Lung (tissue), 12 donors: ENCODE measurements around the gene BICDL2. TPM values are rescaled to one million over a fixed set of nuclear protein-coding genes. Genes with fewer than 3 reads are reported as not detected.

ENCODE experiments used
- ATAC-seq: fragments of 200-7000 bp; cut with Tn5 transposase; one replicate; pipeline ENCODE4 v1.9.1; 2020; ENCODE audit warnings: moderate number of reproducible peaks; ENCODE audit not compliant: insufficient read depth, low FRiP score
- DNase-seq, 3 donors: peaks; one replicate each; pipeline ENCODE4 v3.0.0-alpha.2; 2013 to 2017
- H3K27ac ChIP-seq, 2 donors: one replicate each; pipeline ENCODE4 v1.5.1; 2013; ENCODE audit warnings: mild to moderate bottlenecking in 2 of 2, moderate library complexity in 2 of 2, control low read depth in 1 of 2, inconsistent platforms in 1 of 2, low read depth in 1 of 2, low read length in 1 of 2
- H3K27me3 ChIP-seq, 3 donors: one replicate each; pipeline ENCODE4 v1.5.1; 2013; ENCODE audit warnings: low read length in 2 of 3; ENCODE audit not compliant: control insufficient read depth in 3 of 3, insufficient read depth in 3 of 3
- H3K36me3 ChIP-seq, 4 donors: one replicate each; pipeline ENCODE4 v1.5.1; 2013; ENCODE audit warnings: low read length in 4 of 4, mild to moderate bottlenecking in 1 of 4, moderate library complexity in 1 of 4; ENCODE audit not compliant: control insufficient read depth in 4 of 4, insufficient read depth in 4 of 4
- H3K4me1 ChIP-seq, 5 donors: one replicate each; pipeline ENCODE4 v1.5.1; 2013; ENCODE audit warnings: low read length in 5 of 5, mild to moderate bottlenecking in 2 of 5, moderate library complexity in 1 of 5; ENCODE audit not compliant: control insufficient read depth in 5 of 5, insufficient read depth in 5 of 5
- H3K4me3 ChIP-seq: one replicate; pipeline ENCODE4 v1.5.1; 2013; ENCODE audit warnings: mild to moderate bottlenecking, control low read depth, moderate library complexity
- H3K9ac ChIP-seq, 2 donors: one replicate each; pipeline ENCODE4 v1.5.1; 2013; ENCODE audit warnings: low read length in 2 of 2, control low read depth in 1 of 2; ENCODE audit not compliant: insufficient read depth in 1 of 2
- H3K9me3 ChIP-seq, 4 donors: one replicate each; pipeline ENCODE4 v1.5.1; 2013; ENCODE audit warnings: low read length in 3 of 4, mild to moderate bottlenecking in 1 of 4, moderate library complexity in 1 of 4; ENCODE audit not compliant: control insufficient read depth in 4 of 4, insufficient read depth in 3 of 4
- WGBS, 2 donors: extraction: QIAGEN DNeasy Blood & Tissue Kit; methylation state at CpG; one replicate each; pipeline ENCODE4 v1.1.7; 2013; 5-methylcytosine and 5-hydroxymethylcytosine counted together
- polyA plus RNA-seq, 2 donors: library from polyadenylated mRNA; stranded (reverse); fragments of 200-250 nt; gene quantifications; one replicate each; pipeline ENCODE4 v1.2.1, GENCODE V29; 2013
- total RNA-seq, 2 donors: library from RNA; depleted of rRNA in 1 of 2; stranded (reverse); fragments of >200 nt in 1 of 2; gene quantifications; one replicate each; pipeline ENCODE4 v1.2.1, GENCODE V29; 2014 to 2021
- TF ChIP-seq, protein P1 (sequence below): IDR thresholded peaks from 2 replicates; pipeline ENCODE4 v1.5.1; 2012; ENCODE audit warnings: mild to moderate bottlenecking; ENCODE audit errors: control extremely low read depth, extremely low read depth
- donor health status: control.
- donor health status: control.
- donor health status: Bipolar disorder and iron deficiency.
- donor health status: healthy.
- donor health status: DM: yes; HTN: yes; CAD: no.

The BICDL2 gene
- total and polyA plus RNA-seq, 4 donors: 12.7 to 24.4 (median 16.5) TPM

DNA sequence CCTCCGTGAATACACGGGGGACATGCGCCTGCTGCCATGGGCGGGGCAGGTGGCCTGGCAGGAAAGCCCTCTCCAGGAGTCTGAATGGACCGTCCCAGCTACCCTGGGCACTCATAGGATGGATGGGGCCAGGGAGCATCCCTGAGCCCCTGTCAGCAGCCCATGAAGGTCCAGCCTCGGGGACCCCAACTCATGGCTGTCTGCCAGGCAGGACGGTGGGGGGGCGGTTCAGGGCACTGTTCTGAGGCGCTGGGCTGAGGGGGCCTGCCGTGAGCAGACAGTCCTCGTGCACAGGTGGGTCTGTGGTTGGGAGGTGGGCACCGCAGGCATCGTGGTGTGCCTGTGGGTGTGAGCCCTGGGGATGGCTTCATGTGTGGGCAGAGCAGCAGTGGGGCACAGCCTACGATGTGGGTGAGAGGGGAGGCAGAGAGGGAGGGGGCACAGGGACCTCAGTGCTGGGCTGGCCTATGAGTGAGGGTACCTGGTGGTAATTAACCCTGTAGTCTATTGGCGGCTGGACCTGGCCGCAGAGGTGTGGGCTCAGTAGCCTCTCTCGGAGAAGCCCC, 50.0 kb downstream of the BICDL2 start:
- 79% methylated on average over 17 of the region's 17 CpGs for WGBS, 2 donors
- TF ChIP-seq, protein P1, sequence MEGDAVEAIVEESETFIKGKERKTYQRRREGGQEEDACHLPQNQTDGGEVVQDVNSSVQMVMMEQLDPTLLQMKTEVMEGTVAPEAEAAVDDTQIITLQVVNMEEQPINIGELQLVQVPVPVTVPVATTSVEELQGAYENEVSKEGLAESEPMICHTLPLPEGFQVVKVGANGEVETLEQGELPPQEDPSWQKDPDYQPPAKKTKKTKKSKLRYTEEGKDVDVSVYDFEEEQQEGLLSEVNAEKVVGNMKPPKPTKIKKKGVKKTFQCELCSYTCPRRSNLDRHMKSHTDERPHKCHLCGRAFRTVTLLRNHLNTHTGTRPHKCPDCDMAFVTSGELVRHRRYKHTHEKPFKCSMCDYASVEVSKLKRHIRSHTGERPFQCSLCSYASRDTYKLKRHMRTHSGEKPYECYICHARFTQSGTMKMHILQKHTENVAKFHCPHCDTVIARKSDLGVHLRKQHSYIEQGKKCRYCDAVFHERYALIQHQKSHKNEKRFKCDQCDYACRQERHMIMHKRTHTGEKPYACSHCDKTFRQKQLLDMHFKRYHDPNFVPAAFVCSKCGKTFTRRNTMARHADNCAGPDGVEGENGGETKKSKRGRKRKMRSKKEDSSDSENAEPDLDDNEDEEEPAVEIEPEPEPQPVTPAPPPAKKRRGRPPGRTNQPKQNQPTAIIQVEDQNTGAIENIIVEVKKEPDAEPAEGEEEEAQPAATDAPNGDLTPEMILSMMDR: no peak
- H3K9ac ChIP-seq: no peak overlapping the region

DNA sequence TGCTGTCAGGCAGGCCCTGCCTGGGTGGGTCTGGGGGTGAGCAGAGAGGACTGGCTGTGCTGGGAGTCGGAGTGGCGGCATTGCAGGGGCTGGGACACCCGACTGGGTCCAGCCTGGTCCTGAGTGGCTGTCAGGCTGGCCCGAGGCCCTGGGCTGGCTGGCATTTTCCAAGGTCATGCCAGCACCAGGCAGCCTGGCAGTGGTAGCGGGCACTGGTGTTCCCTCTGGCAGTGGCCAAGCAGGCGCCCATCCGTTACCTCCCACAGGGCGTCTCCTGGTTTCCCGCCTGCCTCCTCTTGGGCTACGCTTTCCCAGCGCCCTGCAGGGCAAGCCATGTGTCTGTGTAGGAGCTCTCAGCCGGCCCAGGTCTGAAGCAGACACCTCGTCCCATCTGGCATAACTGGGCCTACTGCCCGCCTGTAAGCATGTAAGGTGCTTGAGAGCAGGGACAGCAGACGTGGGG, 50.8 kb downstream of the BICDL2 start:
- TF ChIP-seq, protein P1: no peak
- no peak for ATAC-seq
- WGBS, 2 donors: 82 to 84% methylated on average over 15 of the region's 15 CpGs
- H3K4me3 ChIP-seq: no peak overlapping the region
- peak in 1 of 3 donors; percentile 40 for DNase-seq
- H3K4me1 ChIP-seq: peaks cover 0 to 50% (median 12%) of the 10 kb centered on the region in 5 donors
- no peak overlapping the region for H3K9ac ChIP-seq
- H3K27ac ChIP-seq: peak overlapping the region in 1 of 2 donors; percentile 34
- H3K9me3 ChIP-seq: no peaks in the 10 kb centered on the region
- no peaks in the 10 kb centered on the region for H3K27me3 ChIP-seq
- no peaks in the 10 kb centered on the region for H3K36me3 ChIP-seq

More for the DNA sequence above, 50.0 kb downstream of the BICDL2 start:
- no peaks in the 10 kb centered on the region for H3K27me3 ChIP-seq
- no peak for DNase-seq
- H3K36me3 ChIP-seq: no peaks in the 10 kb centered on the region
- no peak overlapping the region for H3K4me3 ChIP-seq
- peaks cover 0 to 42% (median 12%) of the 10 kb centered on the region in 5 donors for H3K4me1 ChIP-seq
- ATAC-seq: no peak
- H3K27ac ChIP-seq: no peak overlapping the region
- no peaks in the 10 kb centered on the region for H3K9me3 ChIP-seq

DNA sequence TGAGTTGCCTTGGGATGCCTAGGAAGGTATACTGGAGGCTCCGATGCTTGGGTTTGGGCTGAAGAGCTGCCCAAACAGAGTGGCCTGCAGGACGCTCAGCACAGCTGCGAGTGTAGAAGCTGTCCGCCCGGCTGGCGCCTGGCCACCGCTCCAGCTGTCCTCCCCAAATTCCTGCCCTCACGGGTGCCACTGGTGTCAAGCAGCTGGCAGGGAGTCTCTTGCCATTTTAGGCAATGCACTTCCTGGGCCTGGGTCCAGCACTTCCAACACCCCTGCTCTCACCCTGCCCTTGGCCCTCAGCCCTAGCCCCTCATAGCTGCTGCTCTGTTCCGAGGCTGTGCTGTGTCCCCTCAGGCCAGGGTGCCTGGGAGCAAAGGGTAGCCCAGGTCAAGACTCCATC, 51.3 kb downstream of the BICDL2 start:
- no peaks in the 10 kb centered on the region for H3K36me3 ChIP-seq
- no peak for ATAC-seq
- TF ChIP-seq, protein P1: no peak
- no peak overlapping the region for H3K9ac ChIP-seq
- H3K27me3 ChIP-seq: no peaks in the 10 kb centered on the region
- WGBS, 2 donors: 67 to 86% methylated on average over 9 of the region's 9 CpGs
- no peak overlapping the region for H3K4me3 ChIP-seq
- H3K27ac ChIP-seq: peak overlapping the region in 1 of 2 donors; percentile 34
- DNase-seq: peak; percentile 88 to 90 (median 89)
- H3K4me1 ChIP-seq: peaks cover 0 to 53% (median 14%) of the 10 kb centered on the region in 5 donors
- H3K9me3 ChIP-seq: no peaks in the 10 kb centered on the region
